HepG2 (cell line): Measurements from ENCODE around the gene TPO. TPM values are rescaled to one million over a fixed set of nuclear protein-coding genes. Genes with fewer than 3 reads are reported as not detected.

Source experiments
- ATAC-seq: fragments of 200-7000 bp; cut with Tn5 transposase; 3 replicates; pipeline ENCODE4 v1.9.1; 2020; ENCODE audit warnings: mild to moderate bottlenecking, moderate library complexity
- BruUV-seq: library from RNA; stranded (reverse); fragments of 400-500 nt; replicated peaks from 2 replicates; lab custom pipeline; 2021; lab: Mats Ljungman, UMichigan
- CTCF ChIA-PET: fragments of 300-600 bp; formaldehyde crosslinking; extraction: SDS; loops from one replicate; lab custom pipeline; 2021; ENCODE audit warnings: low total read pairs, inconsistent platforms, low intra/inter-chr PET ratio; lab: Yijun Ruan, JAX
- POLR2A ChIA-PET: fragments of 350-600 bp; sonication (Branson Sonifier 250); formaldehyde crosslinking; loops from one replicate; lab custom pipeline; 2020; ENCODE audit warnings: antibody characterized with exemption, inconsistent platforms; lab: Yijun Ruan, JAX
- DNase-seq: peaks from one replicate; pipeline ENCODE4 v3.0.0-alpha.2; 2015; ENCODE audit warnings: low spot score
- FAIRE-seq: peaks from 3 replicates; lab custom pipeline; 2011; peaks lifted over from hg19 to GRCh38; lab: Jason Lieb, UNC
- H2AFZ ChIP-seq: one replicate; pipeline ENCODE4 v1.6.1; 2011; ENCODE audit warnings: low read length, inconsistent platforms
- H3K27ac ChIP-seq: fragments of 300-600 bp; 3 replicates; pipeline ENCODE4 v1.8.0; 2011; ENCODE audit warnings: mixed run types, mild to moderate bottlenecking, mixed read lengths, low read length, inconsistent platforms; ENCODE audit not compliant: insufficient read depth; ENCODE audit errors: extremely low read length
- H3K27me3 ChIP-seq, 2 experiments: fragments of 200-600 bp in 1 of 2; 2 replicates in 1 of 2; 3 replicates in 1 of 2; pipeline versions ENCODE4 v1.6.0 to v1.8.0; 2011; ENCODE audit warnings: low read length in 2 of 2, mild to moderate bottlenecking in 2 of 2, moderate library complexity in 2 of 2, inconsistent platforms in 1 of 2; ENCODE audit not compliant: insufficient read depth in 2 of 2, control insufficient read depth in 1 of 2
- H3K36me3 ChIP-seq, 2 experiments: fragments of 200-600 bp in 1 of 2; replicated peaks in 1 of 2; 2 replicates in 1 of 2; 3 replicates in 1 of 2; pipeline versions ENCODE4 v1.5.1 to v1.8.0; 2011; ENCODE audit warnings: low read length in 2 of 2, inconsistent platforms in 1 of 2; ENCODE audit not compliant: insufficient read depth in 2 of 2, control insufficient read depth in 1 of 2
- H3K4me1 ChIP-seq: 2 replicates; pipeline ENCODE4 v1.5.1; 2012; ENCODE audit warnings: low read length, inconsistent platforms; ENCODE audit not compliant: insufficient read depth
- H3K4me2 ChIP-seq: 2 replicates; pipeline ENCODE4 v1.6.0; 2011; ENCODE audit warnings: low read depth, low read length, inconsistent platforms
- H3K4me3 ChIP-seq, 3 experiments: fragments of 200-600 bp in 1 of 3; sonication (generic), shearing (Covaris generic) in 1 of 3; replicated peaks in 1 of 3; 2 replicates each; pipeline ENCODE4 v1.5.1; 2011 to 2016; ENCODE audit warnings: low read length in 3 of 3, inconsistent platforms in 2 of 3, low read depth in 2 of 3, mild to moderate bottlenecking in 2 of 3, control low read depth in 1 of 3, mixed read lengths in 1 of 3; ENCODE audit not compliant: insufficient read depth in 1 of 3
- H3K79me2 ChIP-seq: one replicate; pipeline ENCODE4 v1.6.1; 2011; ENCODE audit warnings: low read length, inconsistent platforms; ENCODE audit not compliant: insufficient read depth
- H3K9ac ChIP-seq: 2 replicates; pipeline ENCODE4 v1.6.0; 2011; ENCODE audit warnings: mild to moderate bottlenecking, low read depth, low read length, inconsistent platforms; ENCODE audit not compliant: insufficient read depth
- H3K9me3 ChIP-seq: 2 replicates; pipeline ENCODE4 v1.5.1; 2012; ENCODE audit warnings: mild to moderate bottlenecking, low read length
- H4K20me1 ChIP-seq: 2 replicates; pipeline ENCODE4 v1.6.0; 2011; ENCODE audit warnings: inconsistent platforms, mild to moderate bottlenecking, low read length, moderate library complexity; ENCODE audit not compliant: insufficient read depth
- BCL6 ChIP-seq: IDR thresholded peaks from 2 replicates; pipeline ENCODE4 v1.6.1; 2016; ENCODE audit warnings: missing genetic modification reagents, missing compliant biosample characterization
- EHMT2 ChIP-seq: fragments of 200-600 bp; sonication (generic); IDR thresholded peaks from 2 replicates; pipeline ENCODE4 v1.7.0; 2017; ENCODE audit warnings: antibody characterized with exemption, low read depth, low read length, borderline replicate concordance
- ELF4 ChIP-seq: sonication (generic); formaldehyde crosslinking; IDR thresholded peaks from 2 replicates; pipeline ENCODE4 v1.5.0; 2020; ENCODE audit warnings: missing genetic modification reagents, mild to moderate bottlenecking, moderate library complexity, borderline replicate concordance
- GABPA ChIP-seq, 2 experiments: IDR thresholded peaks; 2 replicates each; pipeline ENCODE4 v1.6.1; 2011 to 2016; ENCODE audit warnings: low read depth in 2 of 2, low read length in 1 of 2, missing biosample characterization in 1 of 2, missing genetic modification characterization in 1 of 2
- KAT7 ChIP-seq: IDR thresholded peaks from 2 replicates; pipeline ENCODE4 v1.6.1; 2018; ENCODE audit warnings: borderline replicate concordance, missing compliant biosample characterization
- MZF1 ChIP-seq: sonication (generic); formaldehyde crosslinking; IDR thresholded peaks from 2 replicates; pipeline ENCODE4 v1.8.1; 2023; ENCODE audit warnings: mild to moderate bottlenecking, missing genetic modification reagents, borderline replicate concordance
- SP2 ChIP-seq: sonication (generic); formaldehyde crosslinking; IDR thresholded peaks from 2 replicates; pipeline ENCODE4 v1.5.1; 2020; ENCODE audit warnings: mild to moderate bottlenecking, missing genetic modification reagents
- ZNF10 ChIP-seq: sonication (generic); formaldehyde crosslinking; IDR thresholded peaks from 2 replicates; pipeline ENCODE4 v1.4.0; 2020; ENCODE audit warnings: mild to moderate bottlenecking, low read depth, missing genetic modification reagents, borderline replicate concordance
- ZNF33B ChIP-seq: sonication (generic); formaldehyde crosslinking; IDR thresholded peaks from 2 replicates; pipeline ENCODE4 v1.5.1; 2020; ENCODE audit warnings: mild to moderate bottlenecking, missing genetic modification reagents
- ZNF567 ChIP-seq: sonication (generic); formaldehyde crosslinking; IDR thresholded peaks from 2 replicates; pipeline ENCODE4 v1.8.1; 2023; ENCODE audit warnings: mild to moderate bottlenecking, missing genetic modification reagents, borderline replicate concordance
- ZNF577 ChIP-seq: sonication (generic); formaldehyde crosslinking; IDR thresholded peaks from 2 replicates; pipeline ENCODE4 v1.4.0; 2020; ENCODE audit warnings: mild to moderate bottlenecking, low read depth, missing genetic modification reagents, borderline replicate concordance
- ZNF678 ChIP-seq: sonication (generic); formaldehyde crosslinking; IDR thresholded peaks from 2 replicates; pipeline ENCODE4 v1.4.0; 2020; ENCODE audit warnings: mild to moderate bottlenecking, missing genetic modification reagents
- WGBS: methylation state at CpG from one replicate; pipeline ENCODE4 v1.1.6; 2017; ENCODE audit warnings: low lambda C conversion rate; 5-methylcytosine and 5-hydroxymethylcytosine counted together
- in situ Hi-C: cut with HindIII; loops from 2 replicates; pipeline ENCODE4 v1.10.0; 2017; ENCODE audit warnings: low pct_unique_long_range_greater_than_20kb; ENCODE audit not compliant: extremely low pct_ligation_motif_present
- intact Hi-C: fragments of 100-400 bp; cut with micrococcal nuclease; formaldehyde crosslinking; loops from one replicate; pipeline ENCODE4 v1.10.0; 2022; ENCODE audit not compliant: unreplicated experiment
- polyA plus RNA-seq, 8 experiments: library from polyadenylated mRNA; depleted of rRNA in 3 of 8; stranded (reverse) in 7 of 8; unstranded in 1 of 8; fragments of >200 nt; fragmentation: Illumina TruSeq in 4 of 8; extraction: Trizol in 4 of 8; gene quantifications; 2 replicates each; pipeline versions ENCODE4 v1.2.1 to v1.2.3, GENCODE V29; 2011 to 2016; ENCODE audit warnings: low read depth in 4 of 8, missing spikeins in 1 of 8, mixed read lengths in 1 of 8; ENCODE audit not compliant: insufficient read depth in 1 of 8
- total RNA-seq, 5 experiments: library from RNA; depleted of rRNA; stranded (reverse); fragments of >200 nt; fragmentation: Illumina TruSeq; extraction: Trizol; gene quantifications; 2 replicates each; pipeline ENCODE4 v1.2.3, GENCODE V29; 2016; ENCODE audit warnings: low read depth in 1 of 5

TPO gene
- total and polyA plus RNA-seq, 2 of the 13 experiments (the other 11 are each of a cell fraction or from before 2014, with no cell fraction given) = not detected

DNA sequence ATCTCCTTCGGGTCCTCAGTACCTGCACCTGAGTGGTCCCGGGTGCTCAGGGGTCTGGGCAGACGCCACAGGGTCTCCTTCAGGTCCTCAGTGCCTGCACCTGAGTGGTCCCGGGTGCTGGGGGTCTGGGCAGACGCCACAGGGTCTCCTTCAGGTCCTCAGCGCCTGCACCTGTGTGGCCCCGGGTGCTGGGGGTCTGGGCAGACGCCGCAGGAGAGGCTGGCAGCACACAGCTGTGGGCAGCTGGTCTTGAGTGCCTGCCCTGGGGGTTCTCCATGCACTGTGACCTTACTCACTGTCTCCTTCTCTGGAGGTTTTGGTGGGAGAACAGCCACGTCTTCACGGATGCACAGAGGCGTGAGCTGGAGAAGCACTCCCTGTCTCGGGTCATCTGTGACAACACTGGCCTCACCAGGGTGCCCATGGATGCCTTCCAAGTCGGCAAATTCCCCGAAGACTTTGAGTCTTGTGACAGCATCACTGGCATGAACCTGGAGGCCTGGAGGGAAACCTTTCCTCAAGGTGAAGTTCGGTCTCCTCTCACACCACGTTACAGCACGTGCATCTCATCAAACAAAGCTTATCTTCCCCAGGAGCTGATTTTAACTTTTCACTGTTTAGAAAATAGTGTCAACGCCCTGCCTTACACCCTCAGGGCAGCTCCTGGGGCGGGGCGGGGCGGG is 82.6 kb downstream of the TPO start:
- intact Hi-C loops = no loop called here
- Histone ChIP-seq H4K20me1 (no peaks in the 10 kb centered on the region), H3K4me3 (no peak overlapping the region), H3K27me3 (peaks cover 5 to 82% of the 10 kb centered on the region in 2 experiments; a peak in 4 of 5 replicates), H3K27ac (no peak overlapping the region), H3K4me1 (no peaks in the 10 kb centered on the region), H3K9ac (no peak overlapping the region)
- ATAC-seq = no peak; the same call in 2 of the 3 replicates
- no peak for TF ChIP-seq ZNF10 (CRISPR knock-in tag)
- TF ChIP-seq ZNF577 (CRISPR knock-in tag) = no peak
- TF ChIP-seq SP2 (CRISPR knock-in tag) = no peak
- TF ChIP-seq ELF4 (CRISPR knock-in tag) = no peak
- no peak for TF ChIP-seq BCL6
- no peak for TF ChIP-seq ZNF33B (CRISPR knock-in tag)
- no peak for TF ChIP-seq GABPA (IDR thresholded peaks at IDR 0.05; ENCODE audit: low read depth, low read length)
- TF ChIP-seq GABPA (CRISPR knock-in tag; IDR thresholded peaks at IDR 0.05; ENCODE audit: low read depth) = no peak
- no peak for TF ChIP-seq MZF1
- no peak for TF ChIP-seq EHMT2
- TF ChIP-seq ZNF567 = no peak
- TF ChIP-seq ZNF678 = no peak
- TF ChIP-seq KAT7 (CRISPR knock-in tag) = no peak
- TF ChIP-seq, all 625 proteins: peak for 0
- DNase-seq (no peak), FAIRE-seq (no peak)
- Histone ChIP-seq H3K79me2 (no peaks in the 10 kb centered on the region), H3K9me3 (no peaks in the 10 kb centered on the region), H3K36me3 (no peaks in the 10 kb centered on the region), H3K4me2 (no peak overlapping the region), H2AFZ (no peak overlapping the region)
- POLR2A ChIA-PET = no interaction called here
- WGBS = 9% methylated on average over 12 of the region's 22 CpGs
- in situ Hi-C loops = no loop called here
- BruUV-seq = no TSS peak
- CTCF ChIA-PET = no interaction called here
